PC-9 (cell line): Measurements from ENCODE around the gene SLC35B2.

Source experiments
- EZH2 ChIP-seq: fragments of 200-600 bp; sonication (generic); IDR thresholded peaks from 2 replicates; pipeline ENCODE4 v1.8.0; 2017; ENCODE audit warnings: antibody characterized with exemption, low read depth
- TF ChIP-seq, protein P1 (sequence below): fragments of 200-600 bp; sonication (generic); conservative IDR thresholded peaks from 2 replicates; pipeline ENCODE4 v1.6.1; 2017; ENCODE audit warnings: mixed run types, antibody characterized with exemption, mild to moderate bottlenecking, moderate library complexity

GRCh38 chr6:44250718-44251123 lies 6.6 kb downstream of the SLC35B2 start:
- TF ChIP-seq, protein P1, sequence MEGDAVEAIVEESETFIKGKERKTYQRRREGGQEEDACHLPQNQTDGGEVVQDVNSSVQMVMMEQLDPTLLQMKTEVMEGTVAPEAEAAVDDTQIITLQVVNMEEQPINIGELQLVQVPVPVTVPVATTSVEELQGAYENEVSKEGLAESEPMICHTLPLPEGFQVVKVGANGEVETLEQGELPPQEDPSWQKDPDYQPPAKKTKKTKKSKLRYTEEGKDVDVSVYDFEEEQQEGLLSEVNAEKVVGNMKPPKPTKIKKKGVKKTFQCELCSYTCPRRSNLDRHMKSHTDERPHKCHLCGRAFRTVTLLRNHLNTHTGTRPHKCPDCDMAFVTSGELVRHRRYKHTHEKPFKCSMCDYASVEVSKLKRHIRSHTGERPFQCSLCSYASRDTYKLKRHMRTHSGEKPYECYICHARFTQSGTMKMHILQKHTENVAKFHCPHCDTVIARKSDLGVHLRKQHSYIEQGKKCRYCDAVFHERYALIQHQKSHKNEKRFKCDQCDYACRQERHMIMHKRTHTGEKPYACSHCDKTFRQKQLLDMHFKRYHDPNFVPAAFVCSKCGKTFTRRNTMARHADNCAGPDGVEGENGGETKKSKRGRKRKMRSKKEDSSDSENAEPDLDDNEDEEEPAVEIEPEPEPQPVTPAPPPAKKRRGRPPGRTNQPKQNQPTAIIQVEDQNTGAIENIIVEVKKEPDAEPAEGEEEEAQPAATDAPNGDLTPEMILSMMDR: no peak
- no peak for TF ChIP-seq EZH2
